ENCODE data around the gene FOXI1. TPM values are rescaled to one million over a fixed set of nuclear protein-coding genes. Genes with fewer than 3 reads are reported as not detected.

FOXI1 gene
- total and polyA plus RNA-seq, 2 experiments from 2014 or later, result not detected

GRCh38 chr5:170151097-170151831 lies 45.6 kb downstream of the FOXI1 start:
- DNase-seq, result peak; percentile 84
- H3K9ac ChIP-seq, result no peak overlapping the region
- H3K36me3 ChIP-seq (ENCODE audit: low read depth), result no peaks in the 10 kb centered on the region
- peaks cover 6% of the 10 kb centered on the region for H3K4me1 ChIP-seq (ENCODE audit: insufficient read depth)
- in situ Hi-C loops (cut with MboI), result no loop called here
- no peak overlapping the region for H3K27ac ChIP-seq
- H3K9me2 ChIP-seq (ENCODE audit: insufficient read depth), result no peaks in the 10 kb centered on the region
- no peaks in the 10 kb centered on the region for H3K9me3 ChIP-seq (ENCODE audit: low read depth)
- no peaks in the 10 kb centered on the region for H3K79me2 ChIP-seq (ENCODE audit: insufficient read depth)
- H3K4me2 ChIP-seq (ENCODE audit: unreplicated experiment), result peak overlapping the region; percentile 10
- TF ChIP-seq EZH2phosphoT487 (IDR thresholded peaks at IDR 0.05; ENCODE audit: insufficient read depth, low read depth) (no peak), EZH2 (IDR thresholded peaks at IDR 0.05; ENCODE audit: insufficient read depth, poor library complexity, severe bottlenecking) (no peak)
- H3K27me3 ChIP-seq (replicated peaks; ENCODE audit: insufficient read depth), result peaks cover 11% of the 10 kb centered on the region
- WGBS, 2 experiments (ENCODE audit: low coverage in 1 of 2, low lambda C conversion rate in 2 of 2, missing lambda C conversion rate in 2 of 2), result 45 to 49% methylated on average over 7 of the region's 7 CpGs
- H4K20me1 ChIP-seq (ENCODE audit: insufficient read depth), result no peaks in the 10 kb centered on the region
- H3F3A ChIP-seq (ENCODE audit: insufficient read depth), result 0 out of 2 replicates have a peak, but pooled peaks cover 4% of the 10 kb centered on the region
- H2AFZ ChIP-seq, result no peak overlapping the region
- no peak overlapping the region for H3K4me3 ChIP-seq

- WGBS, 2 experiments (ENCODE audit: low coverage in 1 of 2, low lambda C conversion rate in 2 of 2, missing lambda C conversion rate in 2 of 2), result 84 to 94% methylated on average over 3 of the region's 3 CpGs
- in situ Hi-C loops (cut with MboI), result no loop called here
These were observed 47.1 kb downstream of the FOXI1 start for GRCh38 chr5:170152767-170153166.

GRCh38 chr5:170154297-170154696 lies 48.6 kb downstream of the FOXI1 start:
- H3K4me1 ChIP-seq (ENCODE audit: insufficient read depth), result peaks cover 11% of the 10 kb centered on the region
- H3K4me3 ChIP-seq, result no peak overlapping the region
- no peaks in the 10 kb centered on the region for H4K20me1 ChIP-seq (ENCODE audit: insufficient read depth)
- H3K4me2 ChIP-seq (ENCODE audit: unreplicated experiment), result no peak overlapping the region
- H3K9me3 ChIP-seq (ENCODE audit: low read depth), result no peaks in the 10 kb centered on the region
- 71 to 84% methylated on average over 4 of the region's 4 CpGs for WGBS, 2 experiments (ENCODE audit: low coverage in 1 of 2, low lambda C conversion rate in 2 of 2, missing lambda C conversion rate in 2 of 2)
- H3K9ac ChIP-seq, result no peak overlapping the region
- in situ Hi-C loops (cut with MboI), result no loop called here
- no peaks in the 10 kb centered on the region for H3K36me3 ChIP-seq (ENCODE audit: low read depth)
- H3K9me2 ChIP-seq (ENCODE audit: insufficient read depth), result no peaks in the 10 kb centered on the region
- no peaks in the 10 kb centered on the region for H3K27me3 ChIP-seq (replicated peaks; ENCODE audit: insufficient read depth)
- TF ChIP-seq EZH2phosphoT487 (IDR thresholded peaks at IDR 0.05; ENCODE audit: insufficient read depth, low read depth) (no peak), EZH2 (IDR thresholded peaks at IDR 0.05; ENCODE audit: insufficient read depth, poor library complexity, severe bottlenecking) (no peak)
- 0 out of 2 replicates have a peak, but pooled peaks cover 11% of the 10 kb centered on the region for H3F3A ChIP-seq (ENCODE audit: insufficient read depth)
- H2AFZ ChIP-seq, result no peak overlapping the region
- H3K79me2 ChIP-seq (ENCODE audit: insufficient read depth), result no peaks in the 10 kb centered on the region
- DNase-seq, result no peak
- no peak overlapping the region for H3K27ac ChIP-seq

More at GRCh38 chr5:170152767-170153166, 47.1 kb downstream of the FOXI1 start:
- no peak overlapping the region for H3K27ac ChIP-seq
- no peak for DNase-seq
- TF ChIP-seq EZH2 (IDR thresholded peaks at IDR 0.05; ENCODE audit: insufficient read depth, poor library complexity, severe bottlenecking) (no peak), EZH2phosphoT487 (IDR thresholded peaks at IDR 0.05; ENCODE audit: insufficient read depth, low read depth) (no peak)
- no peaks in the 10 kb centered on the region for H4K20me1 ChIP-seq (ENCODE audit: insufficient read depth)
- no peak overlapping the region for H3K4me2 ChIP-seq (ENCODE audit: unreplicated experiment)
- no peaks in the 10 kb centered on the region for H3K36me3 ChIP-seq (ENCODE audit: low read depth)
- no peak overlapping the region for H3K4me3 ChIP-seq
- no peaks in the 10 kb centered on the region for H3K79me2 ChIP-seq (ENCODE audit: insufficient read depth)
- peaks cover 6% of the 10 kb centered on the region for H3K4me1 ChIP-seq (ENCODE audit: insufficient read depth)
- H3K27me3 ChIP-seq (replicated peaks; ENCODE audit: insufficient read depth), result peaks cover 7% of the 10 kb centered on the region; the same call in 1 of the 2 replicates
- no peak overlapping the region for H2AFZ ChIP-seq
- no peak overlapping the region for H3K9ac ChIP-seq
- H3K9me3 ChIP-seq (ENCODE audit: low read depth), result no peaks in the 10 kb centered on the region
- no peaks in the 10 kb centered on the region for H3K9me2 ChIP-seq (ENCODE audit: insufficient read depth)
- 0 out of 2 replicates have a peak, but pooled peaks cover 4% of the 10 kb centered on the region for H3F3A ChIP-seq (ENCODE audit: insufficient read depth)

GRCh38 chr5:170154744-170155143 lies 49.0 kb downstream of the FOXI1 start:
- H3K27ac ChIP-seq, result no peak overlapping the region
- TF ChIP-seq EZH2phosphoT487 (IDR thresholded peaks at IDR 0.05; ENCODE audit: insufficient read depth, low read depth), result no peak
- no peak for TF ChIP-seq EZH2 (IDR thresholded peaks at IDR 0.05; ENCODE audit: insufficient read depth, poor library complexity, severe bottlenecking)
- WGBS, 2 experiments (ENCODE audit: low coverage in 1 of 2, low lambda C conversion rate in 2 of 2, missing lambda C conversion rate in 2 of 2), result 84 to 88% methylated on average over 2 of the region's 2 CpGs
- no peak overlapping the region for H2AFZ ChIP-seq
- no peaks in the 10 kb centered on the region for H3K79me2 ChIP-seq (ENCODE audit: insufficient read depth)
- H3K9ac ChIP-seq, result no peak overlapping the region
- H3K9me2 ChIP-seq (ENCODE audit: insufficient read depth), result no peaks in the 10 kb centered on the region
- H4K20me1 ChIP-seq (ENCODE audit: insufficient read depth), result no peaks in the 10 kb centered on the region
- H3K9me3 ChIP-seq (ENCODE audit: low read depth), result no peaks in the 10 kb centered on the region
- H3F3A ChIP-seq (ENCODE audit: insufficient read depth), result 0 out of 2 replicates have a peak, but pooled peaks cover 11% of the 10 kb centered on the region
- H3K4me1 ChIP-seq (ENCODE audit: insufficient read depth), result peaks cover 11% of the 10 kb centered on the region
- H3K27me3 ChIP-seq (replicated peaks; ENCODE audit: insufficient read depth), result no peaks in the 10 kb centered on the region
- no peaks in the 10 kb centered on the region for H3K36me3 ChIP-seq (ENCODE audit: low read depth)
- H3K4me2 ChIP-seq (ENCODE audit: unreplicated experiment), result no peak overlapping the region
- in situ Hi-C loops (cut with MboI), result no loop called here
- no peak overlapping the region for H3K4me3 ChIP-seq
- DNase-seq, result no peak
